Activated CD4-positive, alpha-beta T cell treated with anti-CD3 and anti-CD28 coated beads, Interleukin-2, amount 50 U/mL, for 24 hours (primary cell): Measurements from ENCODE around the gene TENT4A.

Source experiments
- DNase-seq, 2 donors: peaks; one replicate each; pipeline ENCODE4 v3.0.0-alpha.2; 2020; ENCODE audit warnings: low read depth in 1 of 2, low spot score in 1 of 2

Gene TENT4A

DNA sequence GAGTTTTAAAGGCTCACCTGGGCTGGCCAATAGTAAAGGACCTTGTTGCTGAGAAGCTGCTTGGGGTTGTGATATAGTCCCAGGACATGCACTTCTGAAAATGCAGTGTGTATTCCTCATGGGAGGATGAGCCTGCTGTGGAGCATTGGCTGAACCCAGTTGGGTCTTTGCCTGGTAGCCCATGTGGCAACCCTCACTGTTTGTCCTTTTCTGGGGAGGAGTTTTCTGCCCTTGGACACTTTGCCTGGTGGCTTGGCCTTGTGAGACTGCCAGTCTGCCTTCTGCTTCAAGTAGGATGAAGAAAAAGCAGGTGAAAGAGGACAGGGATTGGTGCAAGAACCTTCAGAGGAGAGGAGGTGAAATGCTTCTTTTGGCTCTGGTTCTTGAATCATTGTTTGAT lies 4.0 kb downstream of the TENT4A start:
- no peak for DNase-seq

DNA sequence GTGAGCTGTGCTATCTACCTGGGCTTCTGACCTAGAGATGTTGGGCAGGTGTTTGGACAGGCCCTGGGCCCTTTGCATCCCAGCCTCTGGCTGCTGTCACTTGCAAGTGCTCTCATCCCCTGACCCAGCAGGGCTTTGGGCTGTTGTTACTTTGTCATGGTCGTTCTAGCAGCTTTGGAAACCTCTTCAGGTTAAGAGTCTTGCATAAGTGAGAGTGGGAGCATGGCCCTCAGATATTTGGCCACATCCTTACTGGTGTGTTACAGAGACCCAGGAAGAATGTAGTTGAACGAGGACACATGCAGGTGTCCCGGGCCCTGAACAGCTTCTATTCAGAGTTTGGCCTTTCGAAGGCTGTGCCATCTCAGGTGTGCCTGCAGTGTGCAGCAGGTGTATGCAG lies 4.5 kb downstream of the TENT4A start:
- DNase-seq, result no peak

DNA sequence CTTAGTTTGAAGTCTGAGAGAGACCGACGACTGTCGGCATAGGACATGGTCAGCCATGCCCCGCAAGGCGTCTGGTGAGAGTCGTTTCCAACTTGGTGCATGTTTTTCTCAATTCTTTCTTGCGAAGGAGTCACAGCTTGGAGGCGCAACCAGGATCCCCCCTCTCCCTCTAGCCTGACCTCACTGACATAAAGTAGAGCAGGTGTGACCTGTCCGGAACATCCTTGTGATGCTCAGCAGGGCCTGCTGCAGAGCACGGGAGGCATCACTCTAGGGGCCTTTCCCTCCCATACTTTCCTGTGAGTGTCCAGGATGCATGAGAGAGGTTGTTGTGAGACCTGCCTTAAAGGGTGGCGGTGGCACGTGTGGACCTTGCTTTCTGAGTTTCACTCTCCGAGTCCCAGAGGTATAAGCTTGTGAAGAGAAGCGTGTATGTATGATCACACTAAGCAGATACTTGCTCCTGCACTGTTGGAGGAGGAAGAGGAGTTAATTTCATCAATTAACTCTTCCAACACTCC lies 5.0 kb downstream of the TENT4A start:
- no peak for DNase-seq

DNA sequence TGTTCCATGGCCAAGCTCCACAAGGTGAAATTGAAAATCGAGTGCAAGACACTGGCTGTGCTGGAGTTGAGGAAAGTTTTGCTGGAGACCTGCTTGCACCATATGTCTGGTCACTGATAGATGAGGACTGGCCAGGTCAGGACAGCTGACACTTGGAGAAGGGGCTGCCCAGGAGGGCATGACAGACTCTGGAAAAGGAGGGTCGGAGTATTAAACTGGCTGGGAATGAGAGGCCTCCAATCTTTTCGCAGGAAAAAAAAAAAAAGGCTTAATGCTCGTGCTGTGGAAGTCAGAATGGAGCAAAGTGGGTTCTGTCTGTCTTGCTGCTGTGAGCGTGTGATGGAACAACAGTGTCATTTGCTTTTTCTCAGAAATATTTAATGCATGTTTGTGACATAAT lies 5.5 kb downstream of the TENT4A start:
- no peak for DNase-seq

DNA sequence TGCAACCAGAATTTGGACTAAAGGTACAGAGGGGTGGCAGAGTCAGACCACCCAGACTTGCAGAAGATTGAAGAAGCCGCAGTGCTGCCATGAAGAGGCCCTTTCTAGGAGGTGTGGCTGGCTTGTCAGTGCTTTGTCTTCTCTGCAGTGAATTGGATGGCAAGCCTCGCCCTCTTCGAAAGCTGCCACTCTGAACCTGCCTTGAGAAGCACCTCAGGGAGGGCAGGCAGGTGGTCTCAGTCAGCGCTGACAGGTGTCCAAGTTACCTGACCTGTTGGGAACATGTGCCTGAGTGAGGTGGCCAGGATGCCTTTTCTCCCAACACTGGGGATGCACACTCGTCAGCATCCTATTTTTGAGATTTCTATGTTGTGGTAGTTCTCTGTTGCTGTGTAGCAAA lies 6.2 kb downstream of the TENT4A start:
- no peak for DNase-seq

DNA sequence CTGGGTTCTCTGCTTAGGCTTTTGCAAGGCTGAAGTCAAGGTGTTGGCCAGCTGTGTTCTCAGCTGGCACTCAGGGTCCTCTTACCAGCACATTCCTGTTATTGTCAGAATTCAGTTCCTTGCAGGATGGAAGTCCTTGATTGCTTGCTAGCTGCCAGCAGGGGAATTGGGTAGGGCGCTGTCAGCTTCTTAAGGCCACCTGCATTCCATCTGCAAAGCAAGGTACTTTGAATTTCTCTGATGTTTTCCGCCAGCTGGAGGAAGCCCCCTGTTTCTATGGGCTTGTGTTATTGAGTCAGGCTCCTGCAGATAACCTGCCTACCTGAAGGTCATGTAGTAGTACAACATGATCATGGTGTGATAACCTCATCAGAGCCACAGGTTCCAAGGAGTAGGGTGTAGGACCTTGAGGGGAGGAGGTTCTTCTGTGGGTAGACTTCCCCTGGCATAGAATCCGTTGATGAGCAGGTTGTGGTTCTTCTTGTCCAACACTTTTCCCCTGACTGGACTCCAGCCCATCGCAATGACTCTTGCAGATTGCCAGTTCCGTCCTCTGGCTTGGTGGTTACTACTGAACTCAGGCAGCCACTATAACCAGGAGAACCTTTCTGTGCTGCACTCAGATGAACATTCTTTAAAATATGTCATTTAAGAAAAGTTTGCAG lies 6.8 kb downstream of the TENT4A start:
- no peak for DNase-seq

DNA sequence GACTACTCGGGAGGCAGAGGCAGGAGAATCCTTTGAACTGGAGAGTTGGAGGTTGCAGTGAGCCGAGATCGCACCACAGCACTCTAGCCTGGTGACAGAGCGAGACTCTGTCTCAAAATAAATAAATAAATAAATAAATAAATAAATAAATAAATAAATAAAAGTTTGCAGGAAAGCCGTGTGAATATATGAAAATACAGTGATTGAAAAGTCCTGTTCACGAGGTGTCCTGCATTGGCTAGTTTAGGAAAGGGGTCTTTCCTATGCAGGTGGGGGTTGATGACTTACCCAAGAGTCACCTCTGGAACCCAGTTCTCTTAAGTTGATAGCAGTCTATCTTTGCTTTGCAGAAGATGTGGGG lies 7.3 kb downstream of the TENT4A start:
- no peak for DNase-seq

DNA sequence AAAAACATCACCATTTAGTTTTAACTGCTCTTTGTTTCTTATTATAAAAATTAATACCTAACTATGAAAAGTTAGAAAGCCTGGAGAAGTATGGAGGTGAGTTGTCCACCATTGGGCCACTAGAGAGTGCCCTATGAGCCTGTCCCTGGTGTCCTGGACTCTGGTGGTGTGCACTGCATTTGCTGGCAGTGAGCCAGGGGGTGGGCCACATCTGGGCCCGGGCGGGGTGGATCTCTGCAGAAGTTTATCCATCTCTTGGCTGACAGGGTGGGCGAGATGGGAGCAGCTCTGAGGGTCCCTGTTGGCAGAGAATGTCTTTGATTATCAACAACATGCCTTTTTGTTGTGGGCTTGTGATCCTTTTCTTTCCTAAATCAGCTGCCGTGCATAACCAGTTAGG lies 8.2 kb downstream of the TENT4A start:
- no peak for DNase-seq

DNA sequence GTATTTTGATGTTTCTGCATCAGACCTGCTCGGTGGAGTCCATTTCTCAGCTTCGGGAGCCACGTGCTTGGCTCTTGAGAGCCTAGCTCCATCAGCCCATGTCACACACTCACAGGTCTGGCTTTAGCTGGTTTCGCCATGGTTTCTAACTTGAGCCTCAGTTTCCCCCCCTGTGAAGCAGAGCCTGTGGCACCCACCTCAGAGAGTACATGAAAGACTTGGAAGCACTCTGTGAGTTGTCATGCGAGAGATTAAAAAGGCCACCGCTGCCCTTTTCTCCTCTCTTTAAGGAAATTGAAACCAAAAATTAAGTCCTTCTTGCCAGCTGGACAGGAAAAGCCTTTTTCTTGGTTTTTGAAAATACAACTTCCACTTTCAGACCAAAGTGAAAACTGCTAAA lies 8.8 kb downstream of the TENT4A start:
- DNase-seq, result no peak

DNA sequence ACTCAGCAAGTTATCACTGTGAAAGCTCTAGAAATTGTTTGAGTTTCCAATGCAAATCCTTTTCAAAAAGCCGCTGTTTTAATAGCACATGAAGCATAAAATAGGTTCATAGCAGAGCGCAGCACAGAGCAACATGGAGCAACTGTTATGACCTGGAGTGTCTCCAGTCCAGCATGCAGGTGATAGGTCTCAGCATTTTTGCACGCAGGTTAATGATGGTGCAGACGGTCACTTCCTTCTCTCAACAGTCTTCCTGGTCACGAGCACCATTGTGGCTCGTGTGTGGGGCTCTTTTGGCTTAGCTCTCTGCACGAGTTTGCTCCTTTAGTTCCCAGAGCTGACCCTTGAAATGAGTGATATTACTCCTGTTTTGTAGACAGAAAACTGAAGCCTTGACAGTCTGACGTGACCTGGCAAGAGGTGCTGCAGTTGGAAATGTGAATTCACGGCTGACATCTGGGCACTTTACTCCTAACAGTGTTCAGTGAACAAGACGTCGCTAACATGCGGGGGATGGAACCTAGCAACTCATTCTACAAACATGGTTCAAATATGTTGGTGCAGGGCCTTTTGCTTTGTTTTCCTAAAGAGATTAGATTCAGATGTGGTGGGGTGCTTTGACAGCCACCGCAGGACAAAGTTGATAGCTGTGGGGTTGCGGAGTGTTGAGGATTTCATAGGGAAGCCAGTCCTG lies 10.0 kb downstream of the TENT4A start:
- no peak for DNase-seq

DNA sequence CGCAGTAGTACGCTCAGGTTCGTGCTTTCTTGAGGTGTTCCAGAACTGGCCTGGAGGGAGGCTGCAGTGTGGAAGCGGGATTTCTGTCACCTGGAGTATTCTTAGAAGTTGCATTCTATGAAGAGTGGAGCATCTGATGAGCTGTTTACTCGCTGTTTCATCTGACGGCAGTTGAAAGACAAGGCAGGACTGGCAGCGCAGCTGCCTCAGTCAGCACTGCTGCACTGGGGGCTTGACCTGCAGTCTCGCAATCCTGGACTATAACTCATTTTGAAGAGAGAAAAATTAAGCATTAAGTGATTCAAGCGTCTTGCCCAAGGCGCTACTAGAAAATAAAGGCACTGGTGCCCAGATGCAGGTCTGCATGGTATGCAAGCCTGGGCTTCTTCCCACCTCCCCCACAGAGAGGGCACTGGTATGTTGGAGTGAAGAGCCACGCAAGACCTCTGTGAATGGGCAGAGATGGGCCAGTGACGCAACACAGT lies 10.6 kb downstream of the TENT4A start:
- no peak for DNase-seq

DNA sequence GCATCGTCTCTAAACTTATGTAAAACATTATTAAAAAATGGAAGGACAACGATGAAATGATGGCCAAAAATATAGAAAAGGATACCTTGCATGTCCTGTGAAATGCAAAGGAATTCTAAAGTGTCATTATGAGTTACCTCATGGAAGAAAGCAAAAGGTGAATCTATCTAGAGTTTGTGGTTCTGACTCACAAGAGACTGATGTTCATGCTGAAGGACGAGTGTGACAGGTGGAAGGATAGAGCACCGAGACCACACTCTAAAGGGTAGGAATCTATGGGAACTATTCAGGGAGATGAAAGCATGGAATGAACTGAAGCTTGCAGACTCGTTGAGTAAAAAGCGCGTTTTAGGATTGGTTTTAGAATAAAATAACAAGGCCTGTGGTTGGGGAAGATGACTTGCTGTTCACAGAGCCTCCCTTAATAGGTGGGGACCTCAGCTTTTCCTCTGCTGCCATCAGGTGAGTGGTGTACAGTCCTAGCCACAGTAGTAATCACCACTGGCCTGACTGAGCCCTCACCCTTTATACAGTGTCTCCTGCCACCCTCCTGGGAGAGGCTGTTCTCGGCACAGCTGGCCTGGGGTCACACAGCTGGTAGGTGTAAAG lies 11.2 kb downstream of the TENT4A start:
- DNase-seq, result no peak

DNA sequence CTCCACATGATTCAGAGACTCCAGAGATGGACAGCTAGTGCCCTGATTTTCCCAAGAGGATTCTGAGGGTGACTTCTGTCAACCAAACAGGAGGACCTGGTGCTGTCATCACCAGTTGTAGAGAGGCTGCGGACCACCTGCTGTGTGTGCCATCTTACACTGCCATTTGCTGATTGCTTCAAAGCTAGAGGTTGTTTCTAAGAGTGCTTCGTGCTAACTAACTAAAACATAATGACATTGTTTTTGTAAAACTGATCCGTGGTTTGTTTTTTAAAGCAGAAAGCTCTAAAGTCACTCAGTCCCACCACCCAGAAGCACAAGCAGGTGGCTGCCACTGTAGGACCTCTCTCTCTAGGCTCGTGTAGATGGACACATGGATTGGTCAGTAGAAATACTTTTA lies 12.2 kb downstream of the TENT4A start:
- DNase-seq, result no peak

DNA sequence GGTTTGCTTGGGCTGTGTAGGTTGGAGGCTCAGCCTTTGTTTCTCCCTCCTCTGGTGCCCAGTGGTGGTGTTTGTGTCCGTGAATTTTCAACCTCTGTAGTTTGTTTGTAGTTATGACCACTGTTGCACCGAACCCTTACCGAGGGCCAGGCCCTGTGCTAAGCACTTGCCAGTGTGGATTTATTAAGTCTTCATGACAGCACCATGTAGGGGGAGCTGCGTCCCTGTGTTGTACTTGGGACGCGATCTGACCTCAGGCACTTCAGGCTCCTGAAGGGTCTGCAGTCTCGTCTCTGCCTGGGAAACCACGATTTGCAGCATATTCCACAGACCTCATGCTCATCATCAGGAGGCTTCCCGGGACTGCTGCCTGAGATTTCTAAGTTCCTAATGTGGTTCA lies 12.8 kb downstream of the TENT4A start:
- DNase-seq, result no peak

DNA sequence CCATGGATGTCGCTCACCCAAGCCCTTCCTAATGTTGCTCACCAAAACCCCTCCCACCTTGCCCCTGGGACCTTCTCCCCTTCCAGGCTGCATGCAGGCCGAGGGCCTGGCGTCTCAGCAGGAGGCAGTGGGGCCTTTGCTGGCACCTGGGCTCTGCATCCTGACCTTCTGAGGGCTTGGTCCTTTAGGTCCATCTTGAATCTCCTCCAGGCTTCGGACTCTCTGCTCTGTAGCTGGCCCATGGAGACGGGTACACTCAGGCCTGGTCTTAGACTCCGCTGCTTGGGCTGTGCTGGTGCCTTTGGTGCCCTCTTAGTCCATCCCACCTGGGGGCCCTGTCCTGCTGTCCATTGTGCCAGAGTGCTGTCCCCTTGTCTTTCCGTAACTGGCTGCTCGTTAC lies 14.0 kb downstream of the TENT4A start:
- no peak for DNase-seq

DNA sequence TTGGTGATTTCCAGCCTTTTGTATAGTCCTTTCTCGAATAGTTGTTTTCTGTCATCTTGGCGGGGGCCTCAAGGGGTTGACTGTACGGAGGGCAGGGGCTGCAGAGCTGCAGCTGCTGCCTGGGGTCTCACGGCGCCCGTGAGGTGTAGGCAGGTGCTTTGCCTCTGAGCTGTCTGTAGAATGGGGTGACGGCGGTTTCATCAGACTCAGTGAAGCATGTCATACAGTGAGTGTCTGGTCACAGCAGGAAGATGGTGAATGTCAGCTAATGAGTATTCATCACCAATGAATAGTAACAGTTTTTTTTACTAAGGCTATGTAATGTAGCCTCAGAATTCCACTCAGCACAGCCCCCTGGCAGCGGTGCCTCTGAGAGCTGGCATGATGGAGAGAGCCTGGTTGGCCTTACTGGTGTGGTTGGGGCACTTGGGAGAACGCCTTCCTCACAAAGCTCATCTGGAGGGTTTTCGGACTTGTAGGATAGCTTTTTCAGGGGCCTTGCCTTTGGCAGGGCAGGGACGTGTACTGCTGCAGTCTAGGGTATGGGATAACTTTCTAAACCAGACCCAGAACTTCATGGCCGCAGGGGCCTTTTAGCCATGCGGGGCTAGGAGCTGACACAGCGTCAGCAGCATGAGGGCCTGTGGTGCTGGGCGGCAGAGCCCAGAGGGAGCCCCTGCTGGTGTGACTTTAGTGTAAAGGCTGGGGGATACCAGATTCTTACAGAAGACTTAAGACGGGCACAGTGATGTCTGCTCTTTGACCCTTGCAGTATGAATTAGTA lies 15.0 kb downstream of the TENT4A start:
- DNase-seq, result no peak

DNA sequence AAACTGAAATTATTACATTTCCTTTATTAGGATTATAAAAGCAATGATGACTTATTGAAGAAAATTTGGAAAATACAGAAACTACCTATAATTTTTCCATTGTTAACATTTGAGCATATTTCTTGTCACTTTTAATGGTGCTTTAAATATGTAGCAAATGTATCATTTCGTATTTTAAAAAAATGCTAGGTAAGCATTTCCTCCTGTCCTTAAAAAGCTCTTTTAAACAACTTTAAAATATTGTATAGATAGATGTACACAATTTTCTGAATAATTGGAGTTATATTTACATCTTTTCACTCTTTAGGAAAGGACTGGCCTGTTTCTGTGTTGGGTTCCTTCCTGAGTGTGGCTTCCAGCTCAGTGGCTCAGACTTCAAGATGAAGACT lies 15.6 kb downstream of the TENT4A start:
- no peak for DNase-seq

DNA sequence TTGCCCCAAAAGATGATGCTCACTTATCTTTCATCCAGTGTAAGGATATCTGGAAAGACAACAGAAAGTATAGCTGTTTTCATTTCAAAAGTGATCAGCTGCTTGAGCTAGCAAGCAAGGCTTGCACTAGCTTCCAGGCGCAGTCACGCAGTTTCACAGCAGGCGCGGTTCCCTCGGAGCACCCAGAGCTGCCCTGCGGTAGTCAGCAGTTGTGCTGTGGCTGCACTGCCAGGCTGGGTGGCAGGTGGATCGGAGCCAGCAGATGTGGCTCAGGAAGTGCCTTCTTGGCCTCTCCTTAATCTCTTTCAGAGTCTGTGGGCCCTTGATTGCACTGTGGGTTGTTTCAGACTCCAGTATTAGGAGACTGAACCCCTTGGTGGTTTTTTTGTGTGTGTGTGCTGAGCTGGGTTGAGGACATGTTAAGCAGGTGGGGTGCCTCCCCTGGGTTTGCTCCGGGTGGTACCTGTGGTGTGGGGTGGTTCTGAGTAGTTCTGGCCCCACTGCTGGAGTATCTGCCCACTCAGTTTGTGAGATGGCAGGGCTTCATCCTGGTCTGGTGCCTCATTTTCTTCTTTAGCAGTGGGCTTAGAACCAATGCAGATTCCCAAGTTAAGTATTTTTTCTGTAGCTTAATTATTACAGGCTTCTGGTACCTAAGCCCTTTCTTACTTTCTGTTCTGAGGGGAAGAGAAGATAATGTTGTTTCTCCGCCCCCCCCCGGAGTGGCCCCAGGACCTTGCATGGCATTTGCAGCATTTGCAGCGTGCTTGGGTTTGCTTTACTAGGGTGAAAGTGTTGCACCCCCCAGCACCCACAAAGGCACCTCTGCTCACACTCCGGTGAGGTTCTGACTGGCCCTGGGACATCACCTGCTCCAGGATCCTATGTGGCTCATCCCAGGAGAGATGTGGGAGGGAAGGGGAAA lies 16.4 kb downstream of the TENT4A start:
- no peak for DNase-seq

DNA sequence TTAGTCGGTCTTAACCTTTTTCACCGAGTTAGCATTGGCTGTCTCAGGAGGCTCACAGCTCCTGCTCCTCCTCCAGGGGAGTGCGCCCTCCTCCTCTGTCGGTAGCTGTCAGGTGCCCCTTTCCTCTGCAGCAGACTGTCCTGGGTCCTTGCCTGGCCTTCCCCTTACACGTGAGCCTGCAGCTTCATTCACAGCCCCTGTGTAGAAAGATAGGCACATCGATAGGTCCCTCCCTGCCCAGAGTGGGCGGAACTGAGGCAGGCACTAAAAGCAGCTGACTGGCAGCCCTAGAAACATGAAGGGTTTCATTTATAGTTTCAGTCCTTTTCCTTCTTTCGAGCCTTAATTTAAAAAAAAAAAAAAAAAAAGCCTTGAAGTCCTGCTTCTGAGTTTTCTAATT lies 17.2 kb downstream of the TENT4A start:
- no peak for DNase-seq

DNA sequence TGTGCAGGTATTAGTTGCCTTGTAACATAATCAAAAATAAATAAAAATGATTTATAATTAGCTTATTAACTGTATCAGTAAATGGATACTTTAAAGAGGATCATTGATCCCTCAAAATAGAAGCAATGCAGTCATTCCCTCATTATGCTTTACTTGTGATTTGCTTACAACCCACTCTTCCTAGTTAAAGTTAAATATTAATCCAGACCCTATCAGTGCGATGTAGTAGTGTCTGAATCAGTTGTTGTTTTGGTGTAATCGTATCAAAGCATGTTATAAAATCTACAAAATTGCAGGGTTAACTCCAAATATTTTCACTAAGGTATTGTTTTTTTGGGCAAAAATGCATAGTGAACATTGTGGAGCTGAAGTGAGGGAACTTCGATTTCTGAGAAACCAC lies 17.6 kb downstream of the TENT4A start:
- DNase-seq, result no peak
